Ascending aorta (tissue), 2 donors: ENCODE measurements around the gene CHST12. TPM values are rescaled to one million over a fixed set of nuclear protein-coding genes. Genes with fewer than 3 reads are reported as not detected.
A peak's percentile ranks its signal among the peaks of the same experiment; 100 is the strongest.

Experiments used
- DNase-seq, 2 donors: peaks; one replicate each; pipeline ENCODE4 v3.0.0-alpha.2; 2019; ENCODE audit warnings: low spot score in 2 of 2
- H3K27ac ChIP-seq, 2 donors: fragments of 200-600 bp; sonication (generic); one replicate each; pipeline ENCODE4 v1.5.1; 2016 to 2017; ENCODE audit warnings: mild to moderate bottlenecking in 1 of 2
- H3K27me3 ChIP-seq: fragments of 200-600 bp; sonication (generic); one replicate; pipeline ENCODE4 v1.5.1; 2017
- H3K36me3 ChIP-seq, 2 donors: fragments of 200-600 bp; sonication (generic); one replicate each; pipeline ENCODE4 v1.5.1; 2016
- H3K4me1 ChIP-seq, 2 donors: fragments of 200-600 bp; sonication (generic); one replicate each; pipeline ENCODE4 v1.5.1; 2016 to 2017; ENCODE audit warnings: mild to moderate bottlenecking in 1 of 2
- H3K4me3 ChIP-seq, 2 donors: fragments of 200-600 bp; sonication (generic); one replicate each; pipeline ENCODE4 v1.5.1; 2016 to 2017; ENCODE audit warnings: mild to moderate bottlenecking in 1 of 2
- H3K9me3 ChIP-seq, 2 donors: fragments of 200-600 bp; sonication (generic); one replicate each; pipeline ENCODE4 v1.5.1; 2016
- CTCF ChIP-seq, 3 experiments: fragments of 200-600 bp in 2 of 3; fragments of 450-650 bp in 1 of 3; sonication (generic) in 2 of 3; IDR thresholded peaks; one replicate each; pipeline ENCODE4 v1.5.1; 2016 to 2019; ENCODE audit warnings: antibody characterized with exemption in 3 of 3, mild to moderate bottlenecking in 1 of 3, moderate library complexity in 1 of 3
- intact Hi-C: fragments of 100-400 bp; cut with DNase I; formaldehyde crosslinking; loops from one replicate; pipeline ENCODE4 v1.15.1; 2023
- total RNA-seq: library from RNA; depleted of rRNA; stranded (reverse); fragments of >200 nt; gene quantifications from one replicate; pipeline ENCODE4 v1.1.0, GENCODE V29; 2016

The CHST12 gene
- total RNA-seq: 79.4 TPM

- no peaks in the 10 kb centered on the region for H3K9me3 ChIP-seq
- H3K4me1 ChIP-seq: peaks cover 14 to 29% of the 10 kb centered on the region in 2 donors
- peak within 1 kb of the TSS; percentile 66 to 78 for H3K27ac ChIP-seq
- DNase-seq: peak; percentile 73 to 96
- peak within 1 kb of the TSS; percentile 99 for H3K4me3 ChIP-seq
- no peaks in the 10 kb centered on the region for H3K36me3 ChIP-seq
- no peak for TF ChIP-seq CTCF (IDR thresholded peaks at IDR 0.05)
- no peaks in the 10 kb centered on the region for H3K27me3 ChIP-seq
- intact Hi-C loops: loop anchor here (1.0 to 5.0 kb wide), 5 partner anchors 49 to 229 kb away; partner anchors contain the start of genes BRAT1, EIF3B, IQCE and MRM2
Measured at GRCh38 chr7:2403014-2403717, at the start of gene CHST12. Gene CHST12 (plus strand): TSS chr7:2403611. CDS start chr7:2432640, 29,029 bp downstream.

GRCh38 chr7:2353936-2354185, 49.5 kb upstream of the CHST12 start:
- intact Hi-C loops: loop anchor here (1.0 to 10.0 kb wide), 6 partner anchors 40 to 895 kb away; partner anchors contain the start of genes CHST12, IQCE, MICALL2 and MRM2
- no peaks in the 10 kb centered on the region for H3K9me3 ChIP-seq
- no peaks in the 10 kb centered on the region for H3K36me3 ChIP-seq
- peak overlapping the region; percentile 91 for H3K4me3 ChIP-seq
- no peak for TF ChIP-seq CTCF (IDR thresholded peaks at IDR 0.05)
- H3K27ac ChIP-seq: peak overlapping the region; percentile 98 to 99
- peak; percentile 43 to 92 for DNase-seq
- H3K27me3 ChIP-seq: no peaks in the 10 kb centered on the region
- peaks cover 16 to 21% of the 10 kb centered on the region in 2 donors for H3K4me1 ChIP-seq

- Histone ChIP-seq H3K27ac (peak within 1 kb of the TSS; percentile 98 to 99), H3K27me3 (no peaks in the 10 kb centered on the region), H3K4me3 (peak within 1 kb of the TSS; percentile 91), H3K36me3 (peaks cover 0 to 3% of the 10 kb centered on the region in 2 donors), H3K4me1 (peaks cover 16 to 21% of the 10 kb centered on the region in 2 donors), H3K9me3 (no peaks in the 10 kb centered on the region)
- DNase-seq: peak; percentile 53 to 92
- intact Hi-C loops: loop anchor here (1.0 to 10.0 kb wide), 6 partner anchors 40 to 896 kb away; partner anchors contain the start of genes CHST12, IQCE, MICALL2 and MRM2
- peak in 1 of 3 experiments; percentile 16 for TF ChIP-seq CTCF (IDR thresholded peaks at IDR 0.05)
Measured at GRCh38 chr7:2354186-2354938, 49.0 kb upstream of the CHST12 start, which contains the start of gene EIF3B. Gene EIF3B (plus strand): TSS chr7:2354827. CDS start chr7:2354922, 95 bp downstream.

GRCh38 chr7:2354939-2355704, 48.3 kb upstream of the CHST12 start:
- DNase-seq: no peak
- peak overlapping the region; percentile 33 to 64 for H3K27ac ChIP-seq
- intact Hi-C loops: loop anchor here (1.0 to 10.0 kb wide), 6 partner anchors 41 to 896 kb away; partner anchors contain the start of genes CHST12, IQCE, MICALL2 and MRM2
- peak overlapping the region; percentile 91 for H3K4me3 ChIP-seq
- H3K4me1 ChIP-seq: peaks cover 16 to 21% of the 10 kb centered on the region in 2 donors
- H3K27me3 ChIP-seq: no peaks in the 10 kb centered on the region
- H3K36me3 ChIP-seq: peaks cover 0 to 3% of the 10 kb centered on the region in 2 donors
- H3K9me3 ChIP-seq: no peaks in the 10 kb centered on the region
- no peak for TF ChIP-seq CTCF (IDR thresholded peaks at IDR 0.05)

- no peak for TF ChIP-seq CTCF (IDR thresholded peaks at IDR 0.05)
- Histone ChIP-seq H3K27ac (no peak overlapping the region), H3K4me1 (peaks cover 16 to 21% of the 10 kb centered on the region in 2 donors)
Measured at GRCh38 chr7:2355705-2356008, 47.8 kb upstream of the CHST12 start.

More at GRCh38 chr7:2355705-2356008, 47.8 kb upstream of the CHST12 start:
- peaks cover 0 to 3% of the 10 kb centered on the region in 2 donors for H3K36me3 ChIP-seq
- H3K27me3 ChIP-seq: no peaks in the 10 kb centered on the region
- intact Hi-C loops: loop anchor here (2.0 to 10.0 kb wide), 2 partner anchors 691 to 897 kb away; partner anchors contain the start of gene MICALL2
- no peak for DNase-seq
- H3K4me3 ChIP-seq: peak overlapping the region; percentile 91
- H3K9me3 ChIP-seq: no peaks in the 10 kb centered on the region
